Measurements from ENCODE around the gene SLC8A1. TPM values are rescaled to one million over a fixed set of nuclear protein-coding genes. Genes with fewer than 3 reads are reported as not detected.
A peak's percentile ranks its signal among the peaks of the same experiment; 100 is the strongest.

The SLC8A1 gene
- total RNA-seq, 2 donors from 2014 or later: 3.1 to 22.6 TPM

GRCh38 chr2:40266201-40266600 lies 185.7 kb downstream of the SLC8A1 start:
- no peak for ATAC-seq
- no peak for DNase-seq
- intact Hi-C loops (cut with DNase I, micrococcal nuclease): no loop called here

GRCh38 chr2:40265602-40266001 lies 186.3 kb downstream of the SLC8A1 start:
- ATAC-seq (no peak), DNase-seq (no peak)
- intact Hi-C loops (cut with DNase I, micrococcal nuclease): no loop called here

- ATAC-seq (no peak), DNase-seq (no peak)
- intact Hi-C loops (cut with DNase I, micrococcal nuclease): no loop called here
Measured at GRCh38 chr2:40261042-40261441, 190.8 kb downstream of the SLC8A1 start.

GRCh38 chr2:40260437-40260836 lies 191.5 kb downstream of the SLC8A1 start:
- ATAC-seq: no peak
- DNase-seq: no peak
- intact Hi-C loops (cut with DNase I, micrococcal nuclease): no loop called here

GRCh38 chr2:40259900-40260299 lies 192.0 kb downstream of the SLC8A1 start:
- no peak for DNase-seq
- intact Hi-C loops (cut with DNase I, micrococcal nuclease): no loop called here
- no peak for ATAC-seq

GRCh38 chr2:40258135-40258457 lies 193.8 kb downstream of the SLC8A1 start:
- ATAC-seq: no peak
- intact Hi-C loops (cut with DNase I, micrococcal nuclease): no loop called here

GRCh38 chr2:40257340-40258134 lies 194.4 kb downstream of the SLC8A1 start:
- no peak for ATAC-seq
- DNase-seq: no peak
- intact Hi-C loops (cut with DNase I, micrococcal nuclease): no loop called here

More at GRCh38 chr2:40258135-40258457, 193.8 kb downstream of the SLC8A1 start:
- no peak for DNase-seq

- DNase-seq (no peak), ATAC-seq (no peak)
- intact Hi-C loops (cut with DNase I, micrococcal nuclease): no loop called here
Measured at GRCh38 chr2:40256649-40257048, 195.2 kb downstream of the SLC8A1 start.

GRCh38 chr2:40256008-40256407 lies 195.9 kb downstream of the SLC8A1 start:
- DNase-seq: no peak
- no peak for ATAC-seq
- intact Hi-C loops (cut with DNase I, micrococcal nuclease): no loop called here

GRCh38 chr2:40255103-40255502 lies 196.8 kb downstream of the SLC8A1 start:
- DNase-seq (no peak), ATAC-seq (no peak)
- intact Hi-C loops (cut with DNase I, micrococcal nuclease): no loop called here

GRCh38 chr2:40254611-40255010 lies 197.3 kb downstream of the SLC8A1 start:
- intact Hi-C loops (cut with DNase I, micrococcal nuclease): no loop called here
- no peak for ATAC-seq

GRCh38 chr2:40251137-40251536 lies 200.8 kb downstream of the SLC8A1 start:
- peak; percentile 57 for ATAC-seq
- DNase-seq: no peak
- intact Hi-C loops (cut with DNase I, micrococcal nuclease): no loop called here

More at GRCh38 chr2:40254611-40255010, 197.3 kb downstream of the SLC8A1 start:
- DNase-seq: no peak

- intact Hi-C loops (cut with DNase I, micrococcal nuclease): no loop called here
- DNase-seq (no peak), ATAC-seq (no peak)
Measured at GRCh38 chr2:40249577-40249976, 202.3 kb downstream of the SLC8A1 start.

- intact Hi-C loops (cut with DNase I, micrococcal nuclease): no loop called here
- DNase-seq (no peak), ATAC-seq (peak; percentile 79)
Measured at GRCh38 chr2:40248294-40248693, 203.6 kb downstream of the SLC8A1 start.

GRCh38 chr2:40244675-40245074 lies 207.2 kb downstream of the SLC8A1 start:
- intact Hi-C loops (cut with DNase I, micrococcal nuclease): no loop called here
- peak; percentile 83 for ATAC-seq
- peak; percentile 31 to 63 for DNase-seq

- DNase-seq (no peak), ATAC-seq (no peak)
- intact Hi-C loops (cut with DNase I, micrococcal nuclease): no loop called here
Measured at GRCh38 chr2:40244251-40244650, 207.6 kb downstream of the SLC8A1 start.

GRCh38 chr2:40243581-40244187 lies 208.2 kb downstream of the SLC8A1 start:
- intact Hi-C loops (cut with DNase I, micrococcal nuclease): no loop called here
- no peak for DNase-seq
- no peak for ATAC-seq

- ATAC-seq (no peak), DNase-seq (no peak)
- intact Hi-C loops (cut with DNase I, micrococcal nuclease): no loop called here
Measured at GRCh38 chr2:40242315-40242714, 209.6 kb downstream of the SLC8A1 start.

- intact Hi-C loops (cut with DNase I, micrococcal nuclease): no loop called here
- no peak for ATAC-seq
- peak; percentile 56 to 57 for DNase-seq
Measured at GRCh38 chr2:40240070-40240469, 211.8 kb downstream of the SLC8A1 start.

- DNase-seq: no peak
- no peak for ATAC-seq
- intact Hi-C loops (cut with DNase I, micrococcal nuclease): no loop called here
Measured at GRCh38 chr2:40230707-40231432, 221.0 kb downstream of the SLC8A1 start.

Data from left colon (tissue), 2 donors.